Measurements from ENCODE around the gene TNS3. TPM values are rescaled to one million over a fixed set of nuclear protein-coding genes. Genes with fewer than 3 reads are reported as not detected.
A peak's percentile ranks its signal among the peaks of the same experiment; 100 is the strongest.

The TNS3 gene
- total and polyA plus RNA-seq, 7 donors = 17.4 to 43.8 (median 28.8) TPM

GRCh38 chr7:47268851-47269836 is 312.8 kb downstream of the TNS3 start:
- no peak overlapping the region for H3K4me3 ChIP-seq
- H3K36me3 ChIP-seq = no peaks in the 10 kb centered on the region
- no peak for DNase-seq
- 84 to 89% methylated on average over 7 of the region's 7 CpGs for WGBS, 2 donors
- TF ChIP-seq POLR2AphosphoS5 (IDR thresholded peaks at IDR 0.05) = no peak
- no peak for TF ChIP-seq EP300 (IDR thresholded peaks at IDR 0.05)
- TF ChIP-seq POLR2A (IDR thresholded peaks at IDR 0.05) = no peak
- H3K9me3 ChIP-seq = no peaks in the 10 kb centered on the region
- H3K4me1 ChIP-seq = peaks cover 0 to 10% (median 0%) of the 10 kb centered on the region in 4 donors
- H3K27ac ChIP-seq = no peak overlapping the region
- H3K27me3 ChIP-seq = no peaks in the 10 kb centered on the region
- intact Hi-C loops (cut with DNase I) = loop anchor here (10.0 kb wide), 1 partner anchor 136 kb away; no protein-coding TSS in a partner anchor

- no peak for DNase-seq
- 89 to 90% methylated on average over 7 of the region's 7 CpGs for WGBS, 2 donors
These were observed 314.6 kb downstream of the TNS3 start for GRCh38 chr7:47267346-47267745.

GRCh38 chr7:47266799-47267198 is 315.1 kb downstream of the TNS3 start:
- DNase-seq = peak; percentile 56
- Histone ChIP-seq H3K4me3 (no peak overlapping the region), H3K9me3 (no peaks in the 10 kb centered on the region), H3K27me3 (no peaks in the 10 kb centered on the region), H3K27ac (peak overlapping the region in 2 of 4 donors; percentile 16 to 35), H3K36me3 (no peaks in the 10 kb centered on the region), H3K4me1 (peaks cover 0 to 10% (median 0%) of the 10 kb centered on the region in 4 donors)
- TF ChIP-seq POLR2A (IDR thresholded peaks at IDR 0.05) = no peak
- TF ChIP-seq EP300 (IDR thresholded peaks at IDR 0.05) = no peak
- TF ChIP-seq CTCF (IDR thresholded peaks at IDR 0.05) = no peak
- TF ChIP-seq POLR2AphosphoS5 (IDR thresholded peaks at IDR 0.05) = no peak
- 21 to 68% methylated on average over 6 of the region's 6 CpGs for WGBS, 2 donors
- intact Hi-C loops (cut with DNase I) = loop anchor here (1.0 to 10.0 kb wide), 3 partner anchors 138 to 552 kb away; no protein-coding TSS in a partner anchor

More at GRCh38 chr7:47267346-47267745, 314.6 kb downstream of the TNS3 start:
- Histone ChIP-seq H3K27me3 (no peaks in the 10 kb centered on the region), H3K36me3 (no peaks in the 10 kb centered on the region), H3K4me3 (no peak overlapping the region), H3K27ac (no peak overlapping the region), H3K9me3 (no peaks in the 10 kb centered on the region), H3K4me1 (peaks cover 0 to 10% (median 0%) of the 10 kb centered on the region in 4 donors)
- TF ChIP-seq POLR2A (IDR thresholded peaks at IDR 0.05) (no peak), EP300 (IDR thresholded peaks at IDR 0.05) (no peak), POLR2AphosphoS5 (IDR thresholded peaks at IDR 0.05) (no peak), CTCF (IDR thresholded peaks at IDR 0.05) (no peak)
- intact Hi-C loops (cut with DNase I) = loop anchor here (10.0 kb wide), 1 partner anchor 137 kb away; no protein-coding TSS in a partner anchor

- WGBS, 2 donors = 9 to 31% methylated on average over 7 of the region's 7 CpGs
- intact Hi-C loops (cut with DNase I) = loop anchor here (1.0 to 10.0 kb wide), 3 partner anchors 139 to 552 kb away; no protein-coding TSS in a partner anchor
- H3K4me3 ChIP-seq = no peak overlapping the region
- peak; percentile 85 to 96 (median 92) for TF ChIP-seq CTCF (IDR thresholded peaks at IDR 0.05)
- no peak for TF ChIP-seq POLR2A (IDR thresholded peaks at IDR 0.05)
- TF ChIP-seq POLR2AphosphoS5 (IDR thresholded peaks at IDR 0.05) = peak in 1 of 4 donors; percentile 5
- TF ChIP-seq EP300 (IDR thresholded peaks at IDR 0.05) = no peak
- H3K27ac ChIP-seq = peak overlapping the region in 2 of 4 donors; percentile 16 to 35
- no peaks in the 10 kb centered on the region for H3K36me3 ChIP-seq
- peak; percentile 76 for DNase-seq
- no peaks in the 10 kb centered on the region for H3K27me3 ChIP-seq
- H3K4me1 ChIP-seq = peaks cover 0 to 10% (median 0%) of the 10 kb centered on the region in 4 donors
- H3K9me3 ChIP-seq = no peaks in the 10 kb centered on the region
These were observed 315.7 kb downstream of the TNS3 start for GRCh38 chr7:47266131-47266706.
